ENCODE data around the gene DDX10.

DDX10 gene

DNA sequence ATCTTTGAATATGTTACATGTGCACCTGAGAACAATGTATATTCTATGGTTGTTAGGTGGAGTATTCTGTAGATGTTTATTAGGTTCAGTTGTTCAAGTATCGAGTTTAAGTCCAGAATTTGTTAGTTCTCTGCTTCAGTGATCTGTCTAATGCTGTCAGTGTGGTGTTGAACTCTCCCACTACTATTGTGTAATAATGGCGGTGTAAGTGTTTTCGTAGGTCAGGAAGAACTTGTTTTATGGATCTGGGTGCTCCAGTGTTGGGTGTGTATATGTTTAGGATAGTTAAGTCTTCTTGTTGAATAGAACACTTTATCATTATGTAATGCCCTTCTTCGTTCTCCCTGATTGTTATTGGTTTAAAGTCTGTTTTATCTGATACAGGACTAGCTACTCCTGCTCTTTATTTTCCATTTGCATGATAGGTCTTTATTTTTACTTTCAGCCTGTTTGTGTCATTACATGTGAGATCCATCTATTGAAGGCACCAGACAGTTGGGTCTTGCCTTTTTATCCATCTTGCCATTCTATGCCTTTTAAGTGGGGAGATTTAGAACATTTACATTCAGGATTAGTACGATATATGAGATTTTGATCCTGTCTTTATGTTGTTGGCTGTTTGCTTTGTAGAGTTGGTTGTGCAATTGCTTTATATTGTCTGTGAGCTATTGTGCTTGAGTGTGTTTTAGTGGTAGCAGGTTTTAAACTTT lies 121.6 kb downstream of the DDX10 start:
- DNase-seq (ENCODE audit: low spot score in 2 of 2) (no peak), ATAC-seq (ENCODE audit: low read depth) (no peak)
- H3K27me3 Mint-ChIP-seq = no peaks in the 10 kb centered on the region
- peaks cover 16% of the 10 kb centered on the region for H3K36me3 Mint-ChIP-seq
- H3K27ac Mint-ChIP-seq = no peak overlapping the region
- H3K4me1 Mint-ChIP-seq = peaks cover 34% of the 10 kb centered on the region
- peaks cover 2% of the 10 kb centered on the region for H3K9me3 Mint-ChIP-seq
- no peak overlapping the region for H3K4me3 Mint-ChIP-seq

DNA sequence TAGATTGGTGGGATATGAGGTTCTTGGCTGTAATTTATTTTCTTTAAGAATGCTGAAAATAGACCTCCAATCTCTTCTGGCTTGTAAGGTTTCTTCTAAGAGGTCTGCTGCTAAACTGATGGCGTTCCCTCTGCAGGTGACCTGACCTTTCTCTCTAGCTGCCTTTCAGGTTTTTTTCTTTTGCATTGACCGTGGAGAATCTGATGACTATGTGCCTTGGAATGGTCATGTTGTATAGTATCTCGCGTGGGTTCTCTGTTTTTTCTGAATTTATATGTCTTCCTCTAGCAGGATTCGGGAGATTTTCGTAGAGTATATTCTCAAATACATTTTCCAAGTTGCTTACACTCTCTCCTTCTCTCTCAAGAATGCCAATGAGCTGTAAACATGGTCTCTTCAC lies 122.2 kb downstream of the DDX10 start:
- DNase-seq (ENCODE audit: low spot score in 2 of 2) = no peak
- Mint-ChIP-seq H3K27ac (no peak overlapping the region), H3K9me3 (peaks cover 2% of the 10 kb centered on the region), H3K27me3 (no peaks in the 10 kb centered on the region), H3K36me3 (peaks cover 16% of the 10 kb centered on the region), H3K4me3 (no peak overlapping the region), H3K4me1 (peaks cover 34% of the 10 kb centered on the region)
- ATAC-seq (ENCODE audit: low read depth) = no peak

DNA sequence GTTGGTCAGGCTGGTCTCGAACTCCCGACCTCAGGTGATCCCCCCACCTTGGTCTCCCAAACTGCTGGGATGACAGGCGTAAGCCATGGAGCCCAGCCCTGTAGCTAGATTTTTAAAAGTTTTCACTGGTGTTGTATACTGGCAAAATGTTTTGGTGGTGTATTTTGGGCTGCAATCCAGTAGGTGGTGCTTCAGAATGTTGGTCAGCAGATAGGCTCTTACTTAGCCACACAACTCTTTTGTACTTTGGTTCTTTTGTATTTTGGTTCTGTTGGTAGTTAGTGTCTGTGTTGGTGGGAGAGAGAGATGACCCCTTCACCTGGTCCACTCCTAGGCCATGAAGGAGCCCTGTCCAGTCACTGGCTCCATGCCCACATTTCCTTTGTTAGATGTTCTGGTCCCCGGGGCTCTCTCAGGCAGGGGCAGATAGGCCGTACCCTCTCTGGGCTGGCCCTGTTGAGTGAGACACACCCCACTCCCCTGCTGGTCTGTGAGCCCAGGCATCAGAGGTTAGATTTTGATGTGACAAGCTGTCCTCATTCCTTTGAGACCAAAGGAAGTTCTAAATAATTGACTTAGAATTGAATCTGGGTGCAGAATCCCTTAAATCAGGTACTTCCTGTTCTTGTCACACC lies 123.8 kb downstream of the DDX10 start:
- H3K27ac Mint-ChIP-seq = no peak overlapping the region
- ATAC-seq (ENCODE audit: low read depth) (no peak), DNase-seq (ENCODE audit: low spot score in 2 of 2) (no peak)
- H3K36me3 Mint-ChIP-seq = peaks cover 10% of the 10 kb centered on the region
- H3K9me3 Mint-ChIP-seq = no peaks in the 10 kb centered on the region
- no peaks in the 10 kb centered on the region for H3K27me3 Mint-ChIP-seq
- H3K4me1 Mint-ChIP-seq = peaks cover 34% of the 10 kb centered on the region
- no peak overlapping the region for H3K4me3 Mint-ChIP-seq

DNA sequence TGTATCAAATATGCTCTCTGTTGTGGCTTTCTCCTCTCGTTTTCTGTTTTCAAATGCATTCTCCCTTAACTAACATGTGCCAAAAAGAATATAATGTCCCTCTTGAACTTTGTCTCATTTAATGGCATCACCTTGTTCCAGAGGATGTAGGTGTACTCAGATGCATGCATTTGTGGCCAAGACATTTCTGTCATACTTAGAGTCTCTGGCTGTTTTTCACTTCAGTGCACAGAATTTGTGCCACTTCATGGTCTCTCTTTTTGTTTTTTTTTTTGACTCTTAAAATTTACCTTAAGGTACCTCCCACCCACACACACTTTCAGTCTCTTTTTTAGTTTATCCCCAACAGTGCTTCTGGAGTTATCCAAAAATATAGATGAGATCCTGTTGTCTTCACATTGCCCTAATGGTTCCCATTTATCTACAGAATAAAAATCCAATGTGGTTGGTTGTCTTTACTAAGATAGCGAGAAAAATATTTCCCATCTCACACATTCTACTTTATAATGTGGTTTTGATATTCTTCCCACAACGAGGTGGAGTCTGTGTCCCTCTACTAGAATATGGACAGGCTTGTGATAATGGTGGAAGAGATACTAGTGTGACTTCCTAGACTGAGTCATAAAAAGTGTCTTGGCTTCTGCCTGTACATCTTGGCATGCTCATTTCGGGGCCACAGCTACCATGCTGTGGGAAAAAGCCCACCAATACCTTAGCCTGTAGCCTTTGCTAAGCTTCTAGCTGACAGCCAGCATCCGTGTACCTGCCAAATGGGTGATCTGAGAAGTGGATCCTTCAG lies 125.8 kb downstream of the DDX10 start:
- Mint-ChIP-seq H3K27me3 (no peaks in the 10 kb centered on the region), H3K4me1 (peaks cover 24% of the 10 kb centered on the region), H3K4me3 (no peak overlapping the region), H3K9me3 (no peaks in the 10 kb centered on the region), H3K27ac (no peak overlapping the region), H3K36me3 (no peaks in the 10 kb centered on the region)
- ATAC-seq (ENCODE audit: low read depth) (no peak), DNase-seq (ENCODE audit: low spot score in 2 of 2) (no peak)

DNA sequence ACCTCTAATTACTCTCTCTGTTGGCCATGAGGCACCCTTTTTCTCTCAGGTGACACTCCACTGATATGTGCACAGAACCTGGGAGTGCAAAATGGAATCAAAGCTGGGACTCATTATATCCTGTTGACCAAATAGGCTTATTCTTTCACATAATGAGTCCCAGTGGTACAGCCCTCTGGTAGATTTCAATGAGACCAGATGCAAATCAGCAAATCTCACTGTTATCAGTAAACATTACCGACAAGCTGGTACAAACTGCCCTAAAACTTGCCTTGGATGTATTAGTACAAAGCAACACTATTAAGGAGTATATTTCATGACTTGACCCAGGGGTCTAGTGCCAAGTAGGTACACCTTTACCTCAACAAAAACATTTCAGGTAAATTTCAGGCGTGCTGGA lies 128.3 kb downstream of the DDX10 start:
- no peaks in the 10 kb centered on the region for H3K27me3 Mint-ChIP-seq
- peaks cover 2% of the 10 kb centered on the region for H3K36me3 Mint-ChIP-seq
- no peak for ATAC-seq (ENCODE audit: low read depth)
- peaks cover 18% of the 10 kb centered on the region for H3K4me1 Mint-ChIP-seq
- no peak overlapping the region for H3K4me3 Mint-ChIP-seq
- no peak for DNase-seq (ENCODE audit: low spot score in 2 of 2)
- H3K9me3 Mint-ChIP-seq = no peaks in the 10 kb centered on the region
- no peak overlapping the region for H3K27ac Mint-ChIP-seq

DNA sequence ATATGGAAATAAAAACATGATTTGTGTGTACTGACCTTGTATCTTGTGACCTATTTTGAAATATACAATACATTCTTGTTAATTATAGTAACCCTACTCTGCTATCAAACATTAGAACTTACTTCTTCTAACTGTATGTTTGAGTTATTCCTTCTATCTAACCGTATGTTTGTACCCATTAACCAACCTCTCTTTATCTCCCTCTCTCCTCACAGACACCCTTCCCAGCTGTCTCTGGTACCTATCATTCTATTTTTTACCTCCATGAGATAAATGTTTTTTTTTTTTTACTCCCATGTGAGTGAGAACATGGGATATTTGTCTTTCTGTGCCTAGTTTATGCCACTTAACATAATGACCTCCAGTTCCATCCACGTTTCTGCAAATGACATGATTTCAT lies 128.7 kb downstream of the DDX10 start:
- H3K27me3 Mint-ChIP-seq = no peaks in the 10 kb centered on the region
- H3K4me1 Mint-ChIP-seq = peaks cover 18% of the 10 kb centered on the region
- no peak overlapping the region for H3K27ac Mint-ChIP-seq
- H3K36me3 Mint-ChIP-seq = peaks cover 2% of the 10 kb centered on the region
- ATAC-seq (ENCODE audit: low read depth) = no peak
- no peak for DNase-seq (ENCODE audit: low spot score in 2 of 2)
- no peaks in the 10 kb centered on the region for H3K9me3 Mint-ChIP-seq
- H3K4me3 Mint-ChIP-seq = no peak overlapping the region

DNA sequence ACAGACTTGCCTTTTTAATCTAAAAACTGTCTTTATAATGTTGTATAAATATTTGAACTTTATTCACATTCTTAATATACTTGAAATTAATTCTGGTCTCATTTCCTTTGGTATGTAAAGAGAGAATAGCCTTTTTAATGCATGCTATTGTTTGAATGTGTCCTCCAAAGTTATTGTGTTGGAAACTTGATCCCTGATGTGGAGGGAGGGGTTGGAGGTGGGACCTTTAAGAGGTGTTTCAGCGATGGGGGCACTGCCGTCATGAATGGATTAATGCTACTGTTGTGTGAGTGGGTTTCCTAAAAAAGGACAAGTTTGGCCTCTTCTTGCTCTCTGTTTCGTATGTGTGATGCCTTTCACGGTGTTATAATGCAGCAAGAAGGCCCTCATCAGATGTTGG lies 131.7 kb downstream of the DDX10 start:
- Mint-ChIP-seq H3K4me1 (peaks cover 11% of the 10 kb centered on the region), H3K36me3 (peaks cover 2% of the 10 kb centered on the region), H3K27me3 (no peaks in the 10 kb centered on the region), H3K27ac (no peak overlapping the region), H3K9me3 (no peaks in the 10 kb centered on the region), H3K4me3 (no peak overlapping the region)
- DNase-seq (ENCODE audit: low spot score in 2 of 2) (no peak), ATAC-seq (ENCODE audit: low read depth) (no peak)

DNA sequence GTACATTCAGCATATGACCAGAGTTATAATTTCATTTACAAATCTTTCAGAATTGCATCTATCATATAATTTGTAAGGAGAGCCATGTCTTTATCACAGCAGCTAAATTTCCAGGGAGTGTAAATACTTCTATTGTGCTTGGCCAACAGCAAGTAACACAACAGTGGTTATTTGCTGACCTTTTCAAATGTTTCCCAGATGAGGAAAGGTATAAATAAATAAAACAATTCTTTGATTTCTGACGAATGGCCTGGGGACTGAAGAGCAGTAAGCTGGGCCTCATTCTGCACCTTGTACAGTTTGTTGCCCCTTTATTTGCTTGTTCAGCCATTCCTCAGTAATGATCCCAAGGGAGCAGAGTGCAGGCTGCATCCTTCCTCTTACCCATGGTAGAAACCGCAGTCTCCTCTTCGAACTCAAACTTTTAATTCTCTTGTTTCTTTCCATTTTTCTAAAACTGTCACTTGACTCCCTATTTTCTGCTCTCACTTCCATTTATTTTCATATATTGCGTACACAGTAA lies 132.8 kb downstream of the DDX10 start:
- ATAC-seq (ENCODE audit: low read depth) = no peak
- Mint-ChIP-seq H3K9me3 (no peaks in the 10 kb centered on the region), H3K27ac (no peak overlapping the region), H3K27me3 (no peaks in the 10 kb centered on the region), H3K4me1 (peaks cover 11% of the 10 kb centered on the region), H3K36me3 (peaks cover 2% of the 10 kb centered on the region), H3K4me3 (no peak overlapping the region)
- DNase-seq (ENCODE audit: low spot score in 2 of 2) = no peak

DNA sequence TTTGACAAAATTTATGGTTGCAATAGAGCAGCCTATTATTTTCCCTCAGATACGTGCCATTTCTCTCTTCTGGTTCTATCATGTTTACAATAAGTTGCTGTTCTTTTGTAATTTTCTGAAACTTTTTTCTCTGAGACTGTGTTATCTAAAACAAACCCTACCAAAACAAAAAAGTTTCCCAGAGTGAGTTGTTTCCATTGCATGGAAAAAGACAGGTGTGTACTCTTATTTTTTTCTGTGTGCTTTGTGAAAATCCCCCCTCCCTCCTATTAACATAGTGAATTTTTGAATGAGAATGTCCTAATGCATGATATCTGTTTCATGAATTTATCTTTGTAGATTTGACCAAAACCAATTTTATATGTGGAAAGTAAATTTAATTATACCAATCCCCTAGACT lies 137.6 kb downstream of the DDX10 start:
- ATAC-seq (ENCODE audit: low read depth) (no peak), DNase-seq (ENCODE audit: low spot score in 2 of 2) (no peak)
- Mint-ChIP-seq H3K36me3 (no peaks in the 10 kb centered on the region), H3K4me3 (no peak overlapping the region), H3K27ac (no peak overlapping the region), H3K27me3 (no peaks in the 10 kb centered on the region), H3K4me1 (peaks cover 9% of the 10 kb centered on the region), H3K9me3 (no peaks in the 10 kb centered on the region)

DNA sequence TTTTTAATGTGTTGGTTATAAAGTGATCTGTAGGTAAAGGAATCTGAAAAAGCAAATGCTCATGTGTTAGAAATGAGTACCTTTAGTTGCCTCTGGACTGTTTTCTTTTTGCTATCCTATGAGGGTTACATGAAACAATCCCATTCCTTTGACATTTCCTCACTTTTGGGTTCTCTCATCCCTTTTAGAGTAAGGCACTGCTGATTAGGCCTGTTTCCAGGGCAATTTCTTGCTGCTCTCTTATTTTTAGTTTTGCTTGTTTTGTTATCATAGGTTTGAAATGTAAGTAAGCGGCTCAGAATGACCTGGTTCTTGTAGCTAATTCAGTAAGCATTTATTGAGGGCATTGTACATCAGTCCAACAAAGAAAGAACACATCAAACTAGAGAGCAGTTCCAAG lies 138.9 kb downstream of the DDX10 start:
- ATAC-seq (ENCODE audit: low read depth) (no peak), DNase-seq (ENCODE audit: low spot score in 2 of 2) (no peak)
- H3K27me3 Mint-ChIP-seq = no peaks in the 10 kb centered on the region
- H3K4me1 Mint-ChIP-seq = peaks cover 3% of the 10 kb centered on the region
- no peak overlapping the region for H3K27ac Mint-ChIP-seq
- H3K36me3 Mint-ChIP-seq = no peaks in the 10 kb centered on the region
- no peak overlapping the region for H3K4me3 Mint-ChIP-seq
- H3K9me3 Mint-ChIP-seq = no peaks in the 10 kb centered on the region

DNA sequence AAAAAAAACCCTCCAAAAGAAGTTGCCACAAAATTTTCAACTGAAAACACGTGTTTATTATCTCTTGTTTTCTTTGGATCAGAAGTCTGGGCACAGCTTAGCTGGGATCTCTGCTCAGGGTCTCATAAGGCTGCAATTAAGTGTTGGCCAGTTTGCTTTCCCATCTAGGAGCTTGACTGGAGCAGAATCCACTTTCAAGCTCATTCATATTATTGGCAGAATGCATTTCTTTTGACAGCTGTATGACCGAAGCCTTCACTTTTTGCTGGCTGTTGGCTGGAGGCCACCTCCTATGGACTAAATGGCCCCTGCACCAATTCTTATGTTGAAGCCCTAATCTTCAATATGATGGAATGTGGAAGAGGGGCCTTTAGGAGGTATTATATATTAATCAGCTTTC lies 139.6 kb downstream of the DDX10 start:
- no peak overlapping the region for H3K4me3 Mint-ChIP-seq
- ATAC-seq (ENCODE audit: low read depth) = no peak
- peaks cover 3% of the 10 kb centered on the region for H3K4me1 Mint-ChIP-seq
- no peaks in the 10 kb centered on the region for H3K9me3 Mint-ChIP-seq
- DNase-seq (ENCODE audit: low spot score in 2 of 2) = no peak
- no peak overlapping the region for H3K27ac Mint-ChIP-seq
- no peaks in the 10 kb centered on the region for H3K27me3 Mint-ChIP-seq
- H3K36me3 Mint-ChIP-seq = peaks cover 4% of the 10 kb centered on the region

DNA sequence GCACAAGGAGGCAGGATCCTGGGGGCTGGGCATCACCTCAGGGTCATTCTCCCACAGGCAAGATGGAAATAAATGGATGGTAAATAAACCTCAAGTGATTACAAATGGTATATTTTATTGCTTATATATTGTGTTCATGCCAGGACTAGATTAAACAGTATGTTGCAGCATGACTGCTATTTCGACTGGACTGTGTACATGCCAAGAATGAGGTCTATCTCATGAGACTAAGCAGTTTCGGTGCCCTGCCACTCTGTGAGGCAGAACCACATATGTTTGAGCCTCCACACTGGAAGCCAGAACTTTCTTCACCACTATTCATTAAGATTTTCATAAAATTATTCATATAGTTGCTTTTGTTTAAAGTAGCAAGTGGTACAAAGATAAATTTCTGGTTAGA lies 140.2 kb downstream of the DDX10 start:
- H3K27me3 Mint-ChIP-seq = no peaks in the 10 kb centered on the region
- no peak overlapping the region for H3K4me3 Mint-ChIP-seq
- H3K27ac Mint-ChIP-seq = no peak overlapping the region
- no peaks in the 10 kb centered on the region for H3K4me1 Mint-ChIP-seq
- ATAC-seq (ENCODE audit: low read depth) = no peak
- peaks cover 7% of the 10 kb centered on the region for H3K36me3 Mint-ChIP-seq
- DNase-seq (ENCODE audit: low spot score in 2 of 2) = no peak
- no peaks in the 10 kb centered on the region for H3K9me3 Mint-ChIP-seq

DNA sequence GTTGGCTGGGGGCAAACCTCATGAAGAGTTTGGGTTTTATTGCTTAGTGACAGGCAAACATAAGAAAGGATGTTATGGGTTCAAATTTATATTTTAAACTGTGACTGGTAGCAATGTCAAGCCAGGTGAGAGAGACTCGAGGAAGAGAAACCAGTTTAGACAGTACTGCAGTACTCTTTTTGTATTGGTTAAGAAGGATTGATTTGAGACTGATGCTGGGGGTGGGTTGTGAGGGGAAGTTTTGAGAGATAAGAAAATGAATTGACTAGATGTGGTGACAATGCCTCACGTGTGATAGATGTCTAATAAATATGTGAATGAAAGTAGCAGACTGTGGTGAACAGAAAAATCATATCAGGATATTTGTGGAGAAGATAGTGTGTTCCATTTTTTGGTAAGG lies 142.4 kb downstream of the DDX10 start:
- no peak for ATAC-seq (ENCODE audit: low read depth)

DNA sequence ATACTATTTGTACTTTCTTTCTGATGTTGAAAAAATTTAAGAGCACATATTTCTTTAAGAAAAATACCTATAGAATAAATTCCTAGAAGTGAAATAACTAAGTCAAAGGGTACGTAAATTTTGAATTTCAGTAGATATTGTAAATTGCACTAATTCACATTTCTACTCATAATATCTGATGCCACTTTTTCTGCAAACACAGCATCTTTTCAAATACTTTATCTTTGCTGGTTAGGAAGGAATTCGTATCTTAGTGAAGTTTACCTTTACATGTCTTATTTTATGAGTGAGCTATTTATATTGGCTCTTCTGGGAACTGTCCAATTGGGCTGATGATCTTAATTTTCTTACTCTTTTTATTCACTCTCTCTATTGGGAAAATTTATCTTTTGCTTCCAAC lies 148.2 kb downstream of the DDX10 start:
- Mint-ChIP-seq H3K27ac (no peak overlapping the region), H3K9me3 (no peaks in the 10 kb centered on the region), H3K27me3 (no peaks in the 10 kb centered on the region), H3K36me3 (peaks cover 20% of the 10 kb centered on the region), H3K4me1 (peaks cover 4% of the 10 kb centered on the region), H3K4me3 (no peak overlapping the region)
- no peak for DNase-seq (ENCODE audit: low spot score in 2 of 2)
- ATAC-seq (ENCODE audit: low read depth) = no peak

More for the DNA sequence above, 142.4 kb downstream of the DDX10 start:
- Mint-ChIP-seq H3K36me3 (peaks cover 9% of the 10 kb centered on the region), H3K9me3 (no peaks in the 10 kb centered on the region), H3K4me1 (no peaks in the 10 kb centered on the region), H3K27me3 (no peaks in the 10 kb centered on the region), H3K4me3 (no peak overlapping the region), H3K27ac (no peak overlapping the region)
- DNase-seq (ENCODE audit: low spot score in 2 of 2) = no peak
